Fibroblast of lung (primary cell): ENCODE results near the gene FAM90A26. TPM values are rescaled to one million over a fixed set of nuclear protein-coding genes. Genes with fewer than 3 reads are reported as not detected.

Source experiments
- polyA plus RNA-seq, 2 donors: library from polyadenylated mRNA; depleted of rRNA in 1 of 2; stranded (reverse) in 1 of 2; unstranded in 1 of 2; fragments of >200 nt; gene quantifications; 2 replicates each; pipeline ENCODE4 v1.2.1, GENCODE V29; 2011 to 2012; ENCODE audit warnings: missing spikeins in 1 of 2
- total RNA-seq: library from RNA; depleted of rRNA; stranded (reverse); fragments of >200 nt; gene quantifications from 2 replicates; pipeline ENCODE4 v1.2.1, GENCODE V29; 2014

Gene FAM90A26
- total and polyA plus RNA-seq, 2 donors (not counting 1 experiment from before 2014, with no cell fraction given), result not detected

Other genes with a start within 250 kb of the FAM90A26 start
- gene USP17L10, start 40.2 kb downstream of the FAM90A26 start, total RNA-seq, result not detected in 2 replicates
- not detected in 2 replicates for gene USP17L10, start 40.2 kb downstream of the FAM90A26 start, polyA plus RNA-seq
- not detected in 2 replicates for gene USP17L11, start 45.0 kb downstream of the FAM90A26 start, total RNA-seq
- not detected in 2 replicates for gene USP17L11, start 45.0 kb downstream of the FAM90A26 start, polyA plus RNA-seq
- gene USP17L12, start 49.7 kb downstream of the FAM90A26 start, total RNA-seq, result not detected in 2 replicates
- not detected in 2 replicates for gene USP17L12, start 49.7 kb downstream of the FAM90A26 start, polyA plus RNA-seq
- not detected in 2 replicates for gene USP17L13, start 54.5 kb downstream of the FAM90A26 start, total RNA-seq
- not detected in 2 replicates for gene USP17L13, start 54.5 kb downstream of the FAM90A26 start, polyA plus RNA-seq
- not detected in 2 replicates for gene USP17L15, start 64.0 kb downstream of the FAM90A26 start, total RNA-seq
- gene USP17L15, start 64.0 kb downstream of the FAM90A26 start, polyA plus RNA-seq, result not detected in 2 replicates
- gene USP17L17, start 73.5 kb downstream of the FAM90A26 start, total RNA-seq, result not detected in 2 replicates
- not detected in 2 replicates for gene USP17L17, start 73.5 kb downstream of the FAM90A26 start, polyA plus RNA-seq
- not detected in 2 replicates for gene USP17L18, start 78.2 kb downstream of the FAM90A26 start, total RNA-seq
- not detected in 2 replicates for gene USP17L18, start 78.2 kb downstream of the FAM90A26 start, polyA plus RNA-seq
- gene USP17L19, start 83.0 kb downstream of the FAM90A26 start, total RNA-seq, result not detected in 2 replicates
- not detected in 2 replicates for gene USP17L19, start 83.0 kb downstream of the FAM90A26 start, polyA plus RNA-seq
- not detected in 2 replicates for gene USP17L20, start 87.7 kb downstream of the FAM90A26 start, total RNA-seq
- gene USP17L20, start 87.7 kb downstream of the FAM90A26 start, polyA plus RNA-seq, result not detected in 2 replicates
- not detected in 2 replicates for gene USP17L21, start 92.5 kb downstream of the FAM90A26 start, total RNA-seq
- not detected in 2 replicates for gene USP17L21, start 92.5 kb downstream of the FAM90A26 start, polyA plus RNA-seq
- not detected in 2 replicates for gene USP17L22, start 97.2 kb downstream of the FAM90A26 start, total RNA-seq
- gene USP17L22, start 97.2 kb downstream of the FAM90A26 start, polyA plus RNA-seq, result not detected in 2 replicates
- gene USP17L24, start 154.8 kb downstream of the FAM90A26 start, total RNA-seq, result not detected in 2 replicates
- not detected in 2 replicates for gene USP17L24, start 154.8 kb downstream of the FAM90A26 start, polyA plus RNA-seq
- not detected in 2 replicates for gene USP17L25, start 159.5 kb downstream of the FAM90A26 start, total RNA-seq
- not detected in 2 replicates for gene USP17L25, start 159.5 kb downstream of the FAM90A26 start, polyA plus RNA-seq
- gene USP17L26, start 164.2 kb downstream of the FAM90A26 start, total RNA-seq, result not detected in 2 replicates
- gene USP17L26, start 164.2 kb downstream of the FAM90A26 start, polyA plus RNA-seq, result not detected in 2 replicates
- not detected in 2 replicates for gene USP17L5, start 169.0 kb downstream of the FAM90A26 start, total RNA-seq
- not detected in 2 replicates for gene USP17L5, start 169.0 kb downstream of the FAM90A26 start, polyA plus RNA-seq
- gene USP17L27, start 173.7 kb downstream of the FAM90A26 start, total RNA-seq, result not detected in 2 replicates
- not detected in 2 replicates for gene USP17L27, start 173.7 kb downstream of the FAM90A26 start, polyA plus RNA-seq
- gene USP17L28, start 178.5 kb downstream of the FAM90A26 start, total RNA-seq, result not detected in 2 replicates
- not detected in 2 replicates for gene USP17L28, start 178.5 kb downstream of the FAM90A26 start, polyA plus RNA-seq
- not detected in 2 replicates for gene USP17L29, start 183.2 kb downstream of the FAM90A26 start, total RNA-seq
- not detected in 2 replicates for gene USP17L29, start 183.2 kb downstream of the FAM90A26 start, polyA plus RNA-seq
- not detected in 2 replicates for gene USP17L30, start 192.7 kb downstream of the FAM90A26 start, total RNA-seq
- gene USP17L30, start 192.7 kb downstream of the FAM90A26 start, polyA plus RNA-seq, result not detected in 2 replicates